ENCODE measurements around the gene ARL8B. TPM values are rescaled to one million over a fixed set of nuclear protein-coding genes. Genes with fewer than 3 reads are reported as not detected.
"Not testable (repeated sequence)": the region's sequence is repeated elsewhere in the genome, so short reads cannot be mapped to it uniquely, and the experiment has no call there.

ARL8B gene
- polyA plus RNA-seq, 1 donor (not counting 4 experiments of a cell fraction or from before 2014, with no cell fraction given): 102 TPM

DNA sequence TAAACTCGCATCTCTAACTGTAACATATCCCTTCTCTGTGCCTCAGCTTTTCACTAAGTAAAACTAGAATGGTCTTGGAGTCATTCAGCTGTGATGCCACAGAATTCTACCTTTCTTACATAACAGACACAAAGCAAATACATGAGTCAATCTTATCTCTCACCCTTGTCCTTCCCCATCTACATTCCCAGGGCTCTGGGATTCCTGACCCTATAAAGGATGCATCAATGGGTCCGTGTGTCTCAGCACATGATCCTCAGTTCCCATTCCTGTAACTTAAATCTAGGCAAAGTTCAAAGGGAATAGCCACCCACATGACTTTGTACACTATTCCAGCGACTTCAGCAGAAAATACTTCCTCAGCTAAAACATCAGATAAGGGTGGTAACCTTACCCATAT is 11.8 kb upstream of the ARL8B start:
- dilution Hi-C loops (cut with MboI; ENCODE audit: extremely low pct_ligation_motif_present, low sequenced_read_pairs): no loop called here
- no peak overlapping the region for H2AFZ ChIP-seq (ENCODE audit: control insufficient read depth, low read length)
- no peaks in the 10 kb centered on the region for H3K79me2 ChIP-seq (ENCODE audit: control insufficient read depth, insufficient read depth, low read length)
- no peak for FAIRE-seq
- no peaks in the 10 kb centered on the region for H3K9me3 ChIP-seq (ENCODE audit: control insufficient read depth, low read depth, low read length)
- H3K9me1 ChIP-seq (ENCODE audit: control insufficient read depth, extremely low read depth, insufficient read depth, low read length): no peaks in the 10 kb centered on the region
- H3K27me3 ChIP-seq (ENCODE audit: control insufficient read depth, extremely low read depth, insufficient read depth, low read length): no peaks in the 10 kb centered on the region
- no peak overlapping the region for H3K4me3 ChIP-seq (ENCODE audit: control insufficient read depth in 2 of 3, extremely low read depth in 1 of 3, insufficient read depth in 2 of 3, low read depth in 1 of 3, low read length in 3 of 3)
- no peaks in the 10 kb centered on the region for H3K36me3 ChIP-seq (ENCODE audit: control insufficient read depth in 2 of 2, extremely low read depth in 1 of 2, insufficient read depth in 2 of 2, low read length in 2 of 2)
- no peak overlapping the region for H3K9ac ChIP-seq (ENCODE audit: control insufficient read depth, extremely low read depth, insufficient read depth, low read length)
- TF ChIP-seq EZH2 (IDR thresholded peaks at IDR 0.05; ENCODE audit: low read length): no peak
- TF ChIP-seq, protein P1, sequence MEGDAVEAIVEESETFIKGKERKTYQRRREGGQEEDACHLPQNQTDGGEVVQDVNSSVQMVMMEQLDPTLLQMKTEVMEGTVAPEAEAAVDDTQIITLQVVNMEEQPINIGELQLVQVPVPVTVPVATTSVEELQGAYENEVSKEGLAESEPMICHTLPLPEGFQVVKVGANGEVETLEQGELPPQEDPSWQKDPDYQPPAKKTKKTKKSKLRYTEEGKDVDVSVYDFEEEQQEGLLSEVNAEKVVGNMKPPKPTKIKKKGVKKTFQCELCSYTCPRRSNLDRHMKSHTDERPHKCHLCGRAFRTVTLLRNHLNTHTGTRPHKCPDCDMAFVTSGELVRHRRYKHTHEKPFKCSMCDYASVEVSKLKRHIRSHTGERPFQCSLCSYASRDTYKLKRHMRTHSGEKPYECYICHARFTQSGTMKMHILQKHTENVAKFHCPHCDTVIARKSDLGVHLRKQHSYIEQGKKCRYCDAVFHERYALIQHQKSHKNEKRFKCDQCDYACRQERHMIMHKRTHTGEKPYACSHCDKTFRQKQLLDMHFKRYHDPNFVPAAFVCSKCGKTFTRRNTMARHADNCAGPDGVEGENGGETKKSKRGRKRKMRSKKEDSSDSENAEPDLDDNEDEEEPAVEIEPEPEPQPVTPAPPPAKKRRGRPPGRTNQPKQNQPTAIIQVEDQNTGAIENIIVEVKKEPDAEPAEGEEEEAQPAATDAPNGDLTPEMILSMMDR (optimal IDR thresholded peaks at IDR 0.05 in 1 of 3, IDR thresholded peaks at IDR 0.05 in 1 of 3, conservative IDR thresholded peaks at IDR 0.05 in 1 of 3; ENCODE audit: extremely low read depth in 1 of 3, insufficient read depth in 2 of 3, low read length in 3 of 3): no peak
- no peaks in the 10 kb centered on the region for H4K20me1 ChIP-seq (ENCODE audit: control insufficient read depth, extremely low read depth, insufficient read depth, low read length)
- H3K27ac ChIP-seq (ENCODE audit: control insufficient read depth, insufficient read depth, low read length): no peak overlapping the region
- DNase-seq (ENCODE audit: low read depth, low spot score): no peak
- H3K4me1 ChIP-seq (ENCODE audit: control insufficient read depth, extremely low read depth, insufficient read depth, low read length): no peaks in the 10 kb centered on the region
- H3K4me2 ChIP-seq (ENCODE audit: control insufficient read depth, extremely low read depth, insufficient read depth, low read depth, low read length): no peak overlapping the region

DNA sequence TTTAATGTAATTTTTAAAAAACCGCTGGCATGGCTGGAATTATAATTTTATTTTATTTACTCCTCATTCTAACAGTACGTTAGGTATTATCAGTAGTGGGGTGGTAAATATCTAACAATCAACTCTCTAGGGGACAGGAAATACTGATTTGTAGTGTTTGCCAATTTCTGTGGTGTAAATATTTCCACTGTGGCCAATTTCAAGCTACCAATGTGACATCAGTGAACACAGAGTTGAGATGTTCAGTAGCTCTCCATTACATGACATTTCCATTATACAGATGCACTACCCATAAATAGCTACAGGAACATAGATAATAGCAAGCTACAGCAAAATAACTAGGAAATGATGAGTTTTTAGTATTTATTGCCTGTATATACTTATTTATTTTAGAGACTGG is 10.0 kb upstream of the ARL8B start:
- dilution Hi-C loops (cut with MboI; ENCODE audit: extremely low pct_ligation_motif_present, low sequenced_read_pairs): no loop called here
- Histone ChIP-seq H3K4me3 (ENCODE audit: control insufficient read depth in 2 of 3, extremely low read depth in 1 of 3, insufficient read depth in 2 of 3, low read depth in 1 of 3, low read length in 3 of 3) (no peak overlapping the region), H3K4me1 (ENCODE audit: control insufficient read depth, extremely low read depth, insufficient read depth, low read length) (no peaks in the 10 kb centered on the region), H3K9me3 (ENCODE audit: control insufficient read depth, low read depth, low read length) (no peaks in the 10 kb centered on the region), H2AFZ (ENCODE audit: control insufficient read depth, low read length) (no peak overlapping the region), H3K27me3 (ENCODE audit: control insufficient read depth, extremely low read depth, insufficient read depth, low read length) (no peaks in the 10 kb centered on the region), H3K27ac (ENCODE audit: control insufficient read depth, insufficient read depth, low read length) (no peak overlapping the region), H3K4me2 (ENCODE audit: control insufficient read depth, extremely low read depth, insufficient read depth, low read depth, low read length) (no peak overlapping the region), H3K9me1 (ENCODE audit: control insufficient read depth, extremely low read depth, insufficient read depth, low read length) (no peaks in the 10 kb centered on the region), H3K9ac (ENCODE audit: control insufficient read depth, extremely low read depth, insufficient read depth, low read length) (no peak overlapping the region), H4K20me1 (ENCODE audit: control insufficient read depth, extremely low read depth, insufficient read depth, low read length) (no peaks in the 10 kb centered on the region), H3K79me2 (ENCODE audit: control insufficient read depth, insufficient read depth, low read length) (no peaks in the 10 kb centered on the region), H3K36me3 (ENCODE audit: control insufficient read depth in 2 of 2, extremely low read depth in 1 of 2, insufficient read depth in 2 of 2, low read length in 2 of 2) (no peaks in the 10 kb centered on the region)
- FAIRE-seq (no peak), DNase-seq (ENCODE audit: low read depth, low spot score) (no peak)
- TF ChIP-seq, protein P1 (optimal IDR thresholded peaks at IDR 0.05 in 1 of 3, IDR thresholded peaks at IDR 0.05 in 1 of 3, conservative IDR thresholded peaks at IDR 0.05 in 1 of 3; ENCODE audit: extremely low read depth in 1 of 3, insufficient read depth in 2 of 3, low read length in 3 of 3): no peak
- no peak for TF ChIP-seq EZH2 (IDR thresholded peaks at IDR 0.05; ENCODE audit: low read length)

- not testable (repeated sequence) for FAIRE-seq; DNase-seq (ENCODE audit: low read depth, low spot score)
These were observed 8.4 kb upstream of the ARL8B start for GRCh38 chr3:5113726-5114125.

More at GRCh38 chr3:5113726-5114125, 8.4 kb upstream of the ARL8B start:
- H3K4me2 ChIP-seq (ENCODE audit: control insufficient read depth, extremely low read depth, insufficient read depth, low read depth, low read length); dilution Hi-C loops (cut with MboI; ENCODE audit: extremely low pct_ligation_motif_present, low sequenced_read_pairs); H3K4me3 ChIP-seq (ENCODE audit: control insufficient read depth in 2 of 3, extremely low read depth in 1 of 3, insufficient read depth in 2 of 3, low read depth in 1 of 3, low read length in 3 of 3); H3K79me2 ChIP-seq (ENCODE audit: control insufficient read depth, insufficient read depth, low read length); H3K27ac ChIP-seq (ENCODE audit: control insufficient read depth, insufficient read depth, low read length); H2AFZ ChIP-seq (ENCODE audit: control insufficient read depth, low read length); H3K36me3 ChIP-seq (ENCODE audit: control insufficient read depth in 2 of 2, extremely low read depth in 1 of 2, insufficient read depth in 2 of 2, low read length in 2 of 2); H3K9ac ChIP-seq (ENCODE audit: control insufficient read depth, extremely low read depth, insufficient read depth, low read length); H3K9me1 ChIP-seq (ENCODE audit: control insufficient read depth, extremely low read depth, insufficient read depth, low read length); H4K20me1 ChIP-seq (ENCODE audit: control insufficient read depth, extremely low read depth, insufficient read depth, low read length); H3K27me3 ChIP-seq (ENCODE audit: control insufficient read depth, extremely low read depth, insufficient read depth, low read length); H3K9me3 ChIP-seq (ENCODE audit: control insufficient read depth, low read depth, low read length); H3K4me1 ChIP-seq (ENCODE audit: control insufficient read depth, extremely low read depth, insufficient read depth, low read length): not testable (repeated sequence)

Measured in keratinocyte (primary cell).